Activated T-cell treated with anti-CD3 and anti-CD28 coated beads for 1 hour (primary cell): ENCODE results near the gene TGFBRAP1.
"Not testable (repeated sequence)": the region's sequence is repeated elsewhere in the genome, so short reads cannot be mapped to it uniquely, and the experiment has no call there.

Source experiments
- DNase-seq: peaks from one replicate; pipeline ENCODE4 v3.0.0-alpha.2; 2020; ENCODE audit warnings: low read depth

TGFBRAP1 gene

DNA sequence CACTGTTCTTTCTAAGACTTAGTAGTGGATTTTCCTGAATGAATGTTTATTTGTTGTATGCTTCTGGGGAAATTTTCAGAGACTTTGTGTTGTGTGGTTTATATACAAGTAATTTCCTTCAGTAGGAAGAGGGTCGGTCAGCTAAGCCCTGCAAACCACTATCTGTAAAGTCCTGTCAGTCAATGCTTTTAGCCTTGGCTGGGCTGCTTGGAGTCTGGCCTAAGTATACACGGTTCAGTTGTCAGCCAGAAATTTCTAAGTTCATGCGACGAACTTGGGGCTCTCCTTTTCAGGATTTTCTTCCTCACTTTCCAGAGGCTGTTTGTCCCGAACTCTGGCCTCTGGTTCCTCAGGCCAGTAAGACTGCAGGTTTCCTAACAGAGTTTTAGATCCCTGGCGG is 29.1 kb upstream of the TGFBRAP1 start:
- no peak for DNase-seq

DNA sequence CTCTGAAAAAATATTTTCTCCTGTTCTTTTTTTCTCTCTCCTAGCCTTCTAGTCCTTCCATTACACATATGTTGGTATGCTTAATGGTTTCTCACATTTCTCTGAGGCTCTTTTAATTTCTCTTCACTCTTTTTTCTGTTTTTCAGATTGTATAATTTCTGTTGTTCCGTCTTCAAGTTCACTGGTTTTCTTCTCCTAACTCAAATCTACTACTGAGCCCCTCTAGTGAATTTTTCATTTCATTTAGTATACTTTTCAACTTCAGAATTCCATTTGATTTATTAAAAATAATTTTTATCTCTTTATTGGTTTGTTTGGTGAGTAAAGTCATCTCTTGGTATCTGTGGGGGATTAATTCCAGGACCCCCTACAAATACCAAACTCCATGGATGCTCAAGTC is 27.6 kb upstream of the TGFBRAP1 start:
- DNase-seq = no peak

- no peak for DNase-seq
These were observed 15.3 kb upstream of the TGFBRAP1 start for GRCh38 chr2:105344704-105345345.

DNA sequence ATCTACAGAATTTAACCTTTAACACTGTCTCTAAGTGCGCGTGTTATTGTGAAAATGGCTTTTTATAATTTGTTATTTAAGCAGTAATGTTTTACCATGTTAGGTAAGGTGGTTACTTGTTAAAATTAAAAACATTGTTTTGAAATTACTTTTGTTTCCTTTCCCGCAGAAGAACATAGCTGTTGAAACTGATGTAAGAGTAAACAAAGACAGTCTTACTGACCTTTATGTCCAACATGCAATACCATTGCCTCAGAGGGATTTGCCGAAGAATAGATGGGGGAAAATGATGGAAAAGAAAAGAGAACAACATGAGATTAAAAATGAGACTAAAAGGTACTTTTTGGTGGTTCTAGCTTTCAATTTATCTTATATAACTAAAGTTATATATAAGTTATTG is 9.9 kb upstream of the TGFBRAP1 start:
- DNase-seq = no peak

- no peak for DNase-seq
These were observed 8.5 kb upstream of the TGFBRAP1 start for GRCh38 chr2:105338020-105338385.

GRCh38 chr2:105337122-105338019 is 7.8 kb upstream of the TGFBRAP1 start, which contains the start of gene C2orf49:
TSS of gene C2orf49 (plus strand) at chr2:105337540. CDS start at chr2:105337588, 48 bp downstream.
- peak; percentile 81 for DNase-seq

- no peak for DNase-seq
These were observed 7.2 kb upstream of the TGFBRAP1 start for GRCh38 chr2:105336786-105337121.

DNA sequence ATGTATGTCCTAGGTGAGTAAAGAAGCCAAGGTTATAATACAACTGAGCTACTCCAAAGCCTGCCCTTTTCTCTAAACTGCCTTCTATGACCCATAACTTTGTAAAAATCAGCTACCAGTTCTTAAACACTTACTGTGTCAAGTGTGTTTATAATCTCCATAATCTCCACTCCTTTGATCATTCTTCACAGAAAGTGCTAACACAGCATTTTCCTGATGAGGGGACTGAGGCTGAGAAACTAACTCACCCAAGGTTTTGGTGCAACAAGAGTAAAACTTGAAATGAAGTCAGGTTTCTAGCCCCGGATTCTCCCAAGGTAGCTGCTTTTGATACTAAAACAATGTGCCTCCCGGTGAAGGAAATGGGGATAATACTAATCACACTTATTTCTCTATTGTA is 5.9 kb upstream of the TGFBRAP1 start:
- DNase-seq = no peak

DNA sequence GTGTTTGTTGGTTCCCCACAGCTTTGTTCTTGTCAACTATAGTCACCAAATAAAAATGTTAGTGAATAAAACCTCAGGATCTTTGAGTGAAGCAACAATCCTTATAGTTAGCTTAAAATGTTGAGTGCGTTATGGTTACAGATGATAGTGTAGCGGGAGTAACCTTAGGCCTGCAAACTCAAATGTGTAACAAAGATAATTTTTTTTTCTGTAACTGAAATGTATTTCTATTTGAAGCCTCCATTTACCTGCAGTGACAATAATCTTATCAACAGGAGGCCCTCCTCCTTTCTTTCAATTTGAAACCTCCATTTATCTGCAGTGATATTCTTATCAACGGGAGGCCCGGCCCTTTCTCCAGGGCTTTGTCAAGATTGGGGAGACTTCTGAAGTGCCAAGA is 4.7 kb upstream of the TGFBRAP1 start:
- DNase-seq = no peak

DNA sequence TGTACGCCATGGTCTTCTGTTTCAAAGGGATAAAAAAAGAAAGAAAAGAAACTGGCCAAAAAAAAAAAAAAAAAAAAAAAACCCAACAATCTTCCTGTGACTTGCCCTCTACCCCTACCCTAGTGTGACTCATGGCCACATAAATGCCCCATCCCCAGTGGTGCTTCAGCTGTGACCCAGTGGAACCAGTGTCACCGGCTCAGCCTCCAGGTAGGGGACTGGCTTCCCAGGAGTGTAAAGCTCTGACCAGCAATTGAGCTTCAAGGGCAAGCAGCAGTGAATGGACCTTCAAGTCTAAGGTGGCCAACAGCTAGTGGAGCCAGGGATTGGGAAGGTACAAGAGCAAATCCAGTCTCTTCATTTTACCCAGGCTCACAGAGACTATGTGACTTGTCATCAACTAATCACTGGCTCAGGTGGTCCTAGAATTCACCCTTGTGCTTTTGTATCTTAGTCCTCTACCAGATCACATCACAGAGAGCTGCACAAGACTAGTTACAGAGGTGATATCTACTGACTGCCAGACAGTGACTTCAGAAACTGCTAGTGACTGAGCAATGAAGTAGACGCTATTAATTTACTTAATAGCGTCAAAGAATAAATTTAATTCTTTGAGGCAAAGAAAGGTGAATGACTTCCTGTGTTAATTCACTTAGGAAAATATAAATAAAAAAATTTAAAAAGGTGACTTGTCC is 1.3 kb upstream of the TGFBRAP1 start:
- no peak for DNase-seq

GRCh38 chr2:105329197-105329554 is 359 bp downstream of the TGFBRAP1 start:
- DNase-seq = no peak

DNA sequence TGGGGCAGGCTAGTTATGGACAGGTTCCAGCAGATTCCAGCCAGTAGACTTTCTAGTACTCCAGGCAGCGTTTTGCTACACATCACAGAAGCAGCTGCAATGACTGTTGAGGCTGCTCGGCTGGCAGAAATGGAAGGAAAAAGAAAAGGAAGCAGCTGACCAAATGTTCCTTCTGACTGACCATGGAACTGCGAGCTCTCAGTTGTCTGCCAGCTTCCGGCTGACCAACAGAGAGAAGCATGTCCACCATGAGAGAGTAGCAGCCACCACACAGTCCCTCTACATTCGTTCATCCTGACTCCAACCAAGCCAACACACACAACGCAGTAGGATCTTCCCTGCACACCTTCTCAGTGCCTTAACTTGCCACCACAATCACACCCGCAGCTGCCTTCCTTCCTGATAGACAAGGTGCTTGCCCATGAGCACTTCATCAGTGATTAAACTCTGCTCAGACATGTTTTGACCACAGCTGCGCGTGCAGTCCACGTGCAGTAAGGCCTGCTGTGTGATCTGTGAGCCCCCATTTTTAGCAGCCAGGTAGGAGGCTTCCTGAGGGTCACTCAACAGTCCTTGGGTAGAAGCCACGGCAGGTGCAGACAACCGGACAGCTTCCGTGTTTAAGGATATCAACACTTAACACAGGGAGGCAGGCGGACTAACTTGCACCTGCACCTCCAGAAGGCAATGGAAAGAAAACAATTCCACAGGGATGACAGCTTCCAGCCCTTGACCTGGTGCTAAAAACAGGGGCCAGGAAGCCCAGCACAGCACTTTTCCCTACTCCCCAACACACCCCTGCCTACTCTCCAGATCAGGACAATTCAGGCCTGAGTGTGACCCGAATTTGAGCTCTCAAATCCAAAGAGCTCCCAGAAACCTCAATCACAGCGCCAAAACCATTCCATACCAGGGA is 996 bp downstream of the TGFBRAP1 start:
- no peak for DNase-seq

DNA sequence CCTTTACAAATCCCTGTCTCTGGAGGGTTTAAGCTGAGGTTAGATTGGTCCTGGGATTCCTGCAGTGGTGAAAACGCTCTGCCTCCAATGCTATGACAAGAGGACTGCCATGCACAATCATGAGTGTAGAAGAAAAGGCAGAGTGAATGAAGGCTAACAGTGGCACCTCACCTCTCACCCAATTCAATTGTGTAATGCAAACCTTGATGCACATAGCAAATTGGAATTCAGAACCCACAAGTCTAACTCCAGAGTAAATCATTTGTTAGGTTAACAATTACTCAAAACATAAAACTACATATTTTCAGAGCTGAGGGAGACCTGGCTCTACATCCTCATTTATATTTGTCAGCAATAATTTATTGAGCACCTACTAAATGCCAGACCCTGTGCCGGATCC is 1.8 kb downstream of the TGFBRAP1 start:
- DNase-seq = no peak

DNA sequence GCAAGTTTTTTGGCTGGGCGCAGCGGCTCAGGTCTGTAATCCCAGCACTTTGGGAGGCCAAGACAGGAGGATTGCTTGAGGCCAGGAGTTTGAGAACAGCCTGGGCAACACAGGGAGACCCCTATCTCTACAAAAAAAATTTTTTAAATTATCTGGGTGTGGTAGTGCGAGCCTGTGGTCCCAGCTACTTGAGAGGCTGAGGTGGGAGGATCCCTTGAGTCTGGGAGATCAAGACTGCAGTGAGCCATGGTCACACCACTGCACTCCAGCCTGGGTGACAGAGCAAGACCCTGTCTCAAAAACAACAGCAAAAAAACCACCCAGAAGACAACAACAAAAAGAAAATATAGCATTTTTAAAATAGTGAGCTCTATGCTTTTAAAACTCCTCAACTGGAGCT is 2.3 kb downstream of the TGFBRAP1 start:
- not testable (repeated sequence) for DNase-seq

- DNase-seq = no peak
These were observed 4.1 kb downstream of the TGFBRAP1 start for GRCh38 chr2:105325389-105325963.

DNA sequence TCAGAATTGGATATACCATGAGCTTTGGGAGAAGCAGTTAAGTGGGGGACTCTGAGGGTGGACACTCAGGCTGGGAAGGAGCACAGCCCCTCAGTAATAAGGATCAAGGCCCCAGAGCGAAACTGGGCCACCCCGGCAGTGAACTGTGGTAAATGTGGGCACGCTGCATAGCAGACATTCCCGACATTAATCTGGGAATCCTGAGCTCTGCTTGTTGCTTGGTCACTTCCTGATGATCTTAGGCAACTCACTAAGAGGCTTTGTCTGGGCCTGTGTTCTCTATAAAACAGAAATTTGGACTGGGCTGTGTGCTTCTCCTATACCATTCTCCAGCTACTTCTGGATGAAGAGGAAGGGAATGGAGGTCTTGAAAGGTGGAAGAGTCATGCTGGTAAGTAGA is 4.8 kb downstream of the TGFBRAP1 start:
- DNase-seq = no peak

GRCh38 chr2:105324101-105324500 is 5.4 kb downstream of the TGFBRAP1 start:
- no peak for DNase-seq

DNA sequence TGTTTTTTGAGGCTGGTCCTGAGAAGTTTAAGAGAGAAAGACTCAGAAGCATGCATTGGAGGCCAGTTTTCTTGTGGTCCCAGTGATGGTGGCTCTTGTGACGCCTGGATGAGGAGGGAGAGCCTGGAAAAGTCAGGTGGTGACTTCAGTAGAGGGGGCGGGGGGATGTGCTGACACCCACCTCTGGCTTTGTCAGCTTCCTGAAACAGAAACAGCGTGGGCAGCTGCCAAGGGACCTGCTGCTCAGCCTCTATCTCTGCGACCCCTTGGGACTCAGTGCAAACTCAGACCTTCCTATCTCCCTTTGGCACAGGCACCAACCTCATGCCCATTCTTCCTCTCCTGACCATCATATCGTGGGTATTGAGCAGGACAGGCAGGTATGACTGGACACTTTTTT is 6.4 kb downstream of the TGFBRAP1 start:
- DNase-seq = no peak

GRCh38 chr2:105321875-105322646 is 7.5 kb downstream of the TGFBRAP1 start:
- no peak for DNase-seq

- no peak for DNase-seq
These were observed 8.8 kb downstream of the TGFBRAP1 start for GRCh38 chr2:105320651-105321215.

DNA sequence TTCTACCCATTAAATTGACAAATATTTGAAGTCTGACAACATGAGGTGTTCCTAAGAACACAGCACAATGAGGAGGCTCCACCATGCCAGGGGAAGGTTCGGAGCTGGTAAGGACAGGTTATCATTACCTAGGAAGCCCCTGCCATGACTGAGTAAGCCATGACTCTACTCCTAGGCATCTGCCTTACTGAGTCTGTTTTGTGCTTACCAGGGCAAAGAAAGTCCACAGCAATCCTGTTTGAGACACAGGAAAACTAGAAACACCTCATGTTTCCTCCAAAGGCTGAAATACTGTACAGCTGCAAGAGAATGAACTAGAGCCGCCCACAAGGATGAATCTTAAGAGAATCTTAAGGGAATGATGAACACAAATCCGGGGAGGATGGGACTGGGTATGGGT is 11.6 kb downstream of the TGFBRAP1 start:
- DNase-seq = no peak
